Endothelial cell of umbilical vein (primary cell): Measurements from ENCODE around the gene SPEN. TPM values are rescaled to one million over a fixed set of nuclear protein-coding genes. Genes with fewer than 3 reads are reported as not detected.
"Not testable (repeated sequence)": the region's sequence is repeated elsewhere in the genome, so short reads cannot be mapped to it uniquely, and the experiment has no call there.

ENCODE experiments used
- BruUV-seq: library from RNA; stranded (reverse); fragments of 400-500 nt; replicated peaks from 2 replicates; lab custom pipeline; 2021; lab: Mats Ljungman, UMichigan
- CTCF ChIA-PET: fragments of 300-600, 350-600 bp; sonication (Branson Sonifier 250); formaldehyde crosslinking; loops from one replicate; lab custom pipeline; 2021; ENCODE audit warnings: antibody characterized with exemption, inconsistent platforms; lab: Charles Lee
- POLR2A ChIA-PET: fragments of 300-600, 350-600 bp; sonication (Branson Sonifier 250); formaldehyde crosslinking; loops from one replicate; lab custom pipeline; 2021; ENCODE audit warnings: antibody characterized with exemption, inconsistent platforms; lab: Charles Lee
- DNase-seq: peaks from one replicate; pipeline ENCODE4 v3.0.0-alpha.2; 2011; ENCODE audit warnings: low read depth, low spot score
- FAIRE-seq: peaks from 2 replicates; lab custom pipeline; 2011; peaks lifted over from hg19 to GRCh38; lab: Jason Lieb, UNC
- H2AFZ ChIP-seq: 2 replicates; pipeline ENCODE4 v1.6.0; 2012; ENCODE audit warnings: low read depth, low read length, control low read depth, inconsistent platforms
- H3K27ac ChIP-seq: 2 replicates; pipeline ENCODE4 v1.5.1; 2011; ENCODE audit warnings: low read depth, mild to moderate bottlenecking, control low read depth, low read length, moderate library complexity; ENCODE audit not compliant: insufficient read depth
- H3K27me3 ChIP-seq, 2 experiments: 2 replicates each; pipeline versions ENCODE4 v1.6.0 to v1.6.1; 2011; ENCODE audit warnings: low read length in 2 of 2, mixed read lengths in 1 of 2; ENCODE audit not compliant: control insufficient read depth in 2 of 2, insufficient read depth in 2 of 2
- H3K36me3 ChIP-seq, 2 experiments: 2 replicates in 1 of 2; 3 replicates in 1 of 2; pipeline ENCODE4 v1.5.1; 2011; ENCODE audit warnings: low read length in 2 of 2, mild to moderate bottlenecking in 1 of 2, moderate library complexity in 1 of 2; ENCODE audit not compliant: control insufficient read depth in 2 of 2, insufficient read depth in 2 of 2; ENCODE audit errors: extremely low read depth in 1 of 2
- H3K4me1 ChIP-seq: 3 replicates; pipeline ENCODE4 v1.5.1; 2011; ENCODE audit warnings: mild to moderate bottlenecking, low read length; ENCODE audit not compliant: control insufficient read depth, insufficient read depth; ENCODE audit errors: extremely low read depth
- H3K4me2 ChIP-seq: 2 replicates; pipeline ENCODE4 v1.6.1; 2011; ENCODE audit warnings: low read length, control low read depth, mixed read lengths; ENCODE audit not compliant: insufficient read depth
- H3K4me3 ChIP-seq, 3 experiments: fragments of 200-600 bp in 1 of 3; sonication (generic), shearing (Covaris generic) in 1 of 3; replicated peaks in 1 of 3; 2 replicates each; pipeline ENCODE4 v1.5.1; 2011 to 2016; ENCODE audit warnings: control low read depth in 3 of 3, low read length in 3 of 3, mild to moderate bottlenecking in 2 of 3, inconsistent platforms in 1 of 3, low read depth in 1 of 3, moderate library complexity in 1 of 3; ENCODE audit not compliant: insufficient read depth in 1 of 3
- H3K79me2 ChIP-seq: 2 replicates; pipeline ENCODE4 v1.6.0; 2012; ENCODE audit warnings: low read length, inconsistent platforms; ENCODE audit not compliant: control insufficient read depth, insufficient read depth
- H3K9ac ChIP-seq: replicated peaks from 2 replicates; pipeline ENCODE3; 2011; ENCODE audit warnings: low read length, control low read depth; ENCODE audit not compliant: insufficient read depth; ENCODE audit errors: extremely low read depth
- H3K9me1 ChIP-seq: replicated peaks from 3 replicates; pipeline ENCODE4 v1.6.0; 2011; ENCODE audit warnings: mild to moderate bottlenecking, low read length; ENCODE audit not compliant: control insufficient read depth, insufficient read depth; ENCODE audit errors: extremely low read depth
- H3K9me3 ChIP-seq: replicated peaks from 2 replicates; pipeline ENCODE4 v1.5.1; 2012; ENCODE audit warnings: low read length, inconsistent platforms; ENCODE audit not compliant: control insufficient read depth, insufficient read depth
- H4K20me1 ChIP-seq: replicated peaks from 2 replicates; pipeline ENCODE3; 2011; ENCODE audit warnings: mild to moderate bottlenecking, low read length; ENCODE audit not compliant: control insufficient read depth, insufficient read depth; ENCODE audit errors: extremely low read depth
- EZH2 ChIP-seq: IDR thresholded peaks from 2 replicates; pipeline ENCODE4 v1.6.1; 2012; ENCODE audit warnings: borderline replicate concordance, low read depth, mild to moderate bottlenecking, moderate library complexity, low read length, inconsistent platforms; ENCODE audit not compliant: severe bottlenecking
- FOS ChIP-seq: IDR thresholded peaks from 2 replicates; pipeline ENCODE4 v1.6.1; 2011; ENCODE audit warnings: mild to moderate bottlenecking, low read length, moderate library complexity, borderline replicate concordance; ENCODE audit not compliant: insufficient read depth
- GATA2 ChIP-seq: IDR thresholded peaks from 2 replicates; pipeline ENCODE4 v1.7.0; 2011; ENCODE audit warnings: low read depth, mild to moderate bottlenecking, moderate library complexity, mixed read lengths, low read length; ENCODE audit not compliant: insufficient read length, insufficient read depth
- JUN ChIP-seq: IDR thresholded peaks from 2 replicates; pipeline ENCODE4 v1.6.1; 2011; ENCODE audit warnings: borderline replicate concordance, low read depth; ENCODE audit not compliant: insufficient read length, insufficient read depth
- MYC ChIP-seq: IDR thresholded peaks from one replicate; pipeline ENCODE4 v1.6.1; 2011; ENCODE audit warnings: mild to moderate bottlenecking, low read depth, low read length
- POLR2A ChIP-seq: IDR thresholded peaks from 2 replicates; pipeline ENCODE4 v1.6.1; 2012; ENCODE audit warnings: low read depth, mild to moderate bottlenecking, control low read depth, low read length
- POLR2AphosphoS5 ChIP-seq: IDR thresholded peaks from 2 replicates; pipeline ENCODE4 v1.6.1; 2012; ENCODE audit warnings: low read depth, mild to moderate bottlenecking, control low read depth, low read length, moderate library complexity; ENCODE audit not compliant: insufficient read depth
- dilution Hi-C: fragments of 300-500 bp; cut with MboI; formaldehyde crosslinking; loops from one replicate; pipeline ENCODE4 v1.15.0; 2019; ENCODE audit warnings: low sequenced_read_pairs; ENCODE audit not compliant: extremely low pct_ligation_motif_present
- intact Hi-C: fragments of 100-400 bp; cut with micrococcal nuclease; formaldehyde crosslinking; loops from one replicate; pipeline ENCODE4 v1.10.0; 2022
- polyA plus RNA-seq, 4 experiments: library from polyadenylated mRNA; depleted of rRNA in 3 of 4; stranded (reverse) in 3 of 4; unstranded in 1 of 4; fragments of >200 nt; gene quantifications; 2 replicates each; pipeline versions ENCODE4 v1.2.1 to v1.2.3, GENCODE V29; 2011 to 2012; ENCODE audit warnings: missing spikeins in 1 of 4
- total RNA-seq: library from RNA; stranded (reverse); gene quantifications from 2 replicates; pipeline ENCODE4 v1.2.3, GENCODE V29; 2021
- TF ChIP-seq, protein P1 (sequence below): IDR thresholded peaks from 2 replicates; pipeline ENCODE4 v1.6.1; 2011; ENCODE audit not compliant: insufficient read depth, insufficient read length
- TF ChIP-seq, protein P2 (sequence below), 2 donors: IDR thresholded peaks; 1 replicate in 1 of 2; 2 replicates in 1 of 2; pipeline ENCODE4 v1.5.1; 2011; ENCODE audit warnings: low read length in 2 of 2, mild to moderate bottlenecking in 2 of 2, moderate library complexity in 2 of 2, control low read depth in 1 of 2, inconsistent platforms in 1 of 2, low read depth in 1 of 2; ENCODE audit not compliant: insufficient read depth in 1 of 2; ENCODE audit errors: extremely low read depth in 1 of 2

The SPEN gene
- total and polyA plus RNA-seq, 2 donors (not counting 3 experiments of a cell fraction or from before 2014, with no cell fraction given): 9.3 to 44.4 TPM

DNA sequence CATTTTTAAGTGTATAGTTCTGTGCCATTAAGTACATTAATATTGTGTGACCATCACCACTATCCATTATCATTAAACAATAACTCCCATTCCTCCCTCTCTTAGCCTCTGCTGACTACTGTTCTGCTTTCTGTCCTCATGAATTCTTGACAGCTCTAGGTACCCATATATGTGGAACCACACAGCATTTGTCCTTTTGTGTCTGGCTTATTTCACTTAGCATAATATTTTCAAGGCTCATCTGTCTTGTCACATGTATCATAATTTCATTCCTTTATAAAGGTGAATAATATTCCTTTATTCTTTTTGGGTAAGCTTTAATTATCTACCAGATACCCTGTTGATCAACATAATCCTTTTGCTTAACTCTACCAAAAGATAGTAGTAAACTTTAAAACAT, 47.7 kb downstream of the SPEN start:
- intact Hi-C loops (loop anchor here (2.0 kb wide), 1 partner anchor 30 kb away; no protein-coding TSS in a partner anchor), dilution Hi-C loops (no loop called here)
- POLR2A ChIA-PET: interaction anchor here (0.6 kb wide), 1 partner anchor 43 kb away, joined by 4 read pairs; no protein-coding TSS in a partner anchor

DNA sequence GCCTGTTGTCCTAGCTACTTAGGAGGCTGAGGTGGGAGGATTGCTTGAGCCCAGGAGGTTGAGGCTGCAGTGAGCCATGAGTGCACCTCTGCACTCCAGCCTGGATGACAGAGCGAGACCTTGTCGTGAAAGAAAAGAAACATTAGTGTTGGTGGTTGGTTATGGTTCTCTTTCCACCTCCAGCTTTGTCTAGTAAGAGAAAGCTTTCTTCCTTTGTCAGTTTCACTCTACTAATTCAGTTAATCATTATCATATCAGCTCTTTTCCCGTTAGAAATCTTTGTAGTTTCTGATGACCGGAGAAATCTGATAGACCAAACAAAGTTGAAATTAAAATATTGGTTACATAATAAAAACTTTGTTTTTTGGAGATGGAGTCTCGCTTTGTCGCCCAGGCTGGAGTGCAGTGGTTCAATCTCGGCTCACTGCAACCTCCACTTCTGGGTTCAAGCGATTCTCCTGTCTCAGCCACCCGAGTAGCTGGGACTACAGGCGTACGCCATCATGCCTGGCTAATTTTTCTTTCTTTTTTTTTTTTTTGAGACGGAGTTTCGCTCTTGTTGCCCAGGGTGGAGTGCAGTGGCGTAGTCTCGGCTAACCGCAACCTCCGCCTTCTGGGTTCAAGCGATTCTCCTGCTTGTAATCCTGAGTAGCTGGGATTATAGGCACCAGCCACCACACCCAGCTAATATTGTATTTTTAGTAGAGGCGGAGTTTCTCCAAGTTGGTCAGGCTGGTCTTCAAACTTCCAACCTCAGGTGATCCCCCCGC, 49.5 kb downstream of the SPEN start:
- H3K36me3 ChIP-seq, H3K4me3 ChIP-seq, H2AFZ ChIP-seq, BruUV-seq, H3K4me2 ChIP-seq, FAIRE-seq, intact Hi-C loops, H3K27ac ChIP-seq, H3K9me1 ChIP-seq, H4K20me1 ChIP-seq, H3K9ac ChIP-seq, H3K9me3 ChIP-seq, dilution Hi-C loops, H3K27me3 ChIP-seq, H3K4me1 ChIP-seq, DNase-seq: not testable (repeated sequence)
- H3K79me2 ChIP-seq: peaks cover 98% of the 10 kb centered on the region
- ChIA-PET POLR2A (interaction anchor here (0.7 kb wide), 1 partner anchor 91 kb away, joined by 3 read pairs; no protein-coding TSS in a partner anchor), CTCF (interaction anchor here (0.6 to 1.6 kb wide), 5 partner anchors 8 to 102 kb away, joined by 3 to 4 read pairs (median 3); no protein-coding TSS in a partner anchor)

More for the DNA sequence above, 47.7 kb downstream of the SPEN start:
- TF ChIP-seq MYC: no peak
- no peak for TF ChIP-seq JUN
- no peak for TF ChIP-seq POLR2AphosphoS5
- TF ChIP-seq EZH2: no peak
- TF ChIP-seq FOS: no peak
- TF ChIP-seq POLR2A: no peak
- TF ChIP-seq, protein P1, sequence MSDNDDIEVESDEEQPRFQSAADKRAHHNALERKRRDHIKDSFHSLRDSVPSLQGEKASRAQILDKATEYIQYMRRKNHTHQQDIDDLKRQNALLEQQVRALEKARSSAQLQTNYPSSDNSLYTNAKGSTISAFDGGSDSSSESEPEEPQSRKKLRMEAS: no peak
- no peak for TF ChIP-seq GATA2
- TF ChIP-seq, protein P2, sequence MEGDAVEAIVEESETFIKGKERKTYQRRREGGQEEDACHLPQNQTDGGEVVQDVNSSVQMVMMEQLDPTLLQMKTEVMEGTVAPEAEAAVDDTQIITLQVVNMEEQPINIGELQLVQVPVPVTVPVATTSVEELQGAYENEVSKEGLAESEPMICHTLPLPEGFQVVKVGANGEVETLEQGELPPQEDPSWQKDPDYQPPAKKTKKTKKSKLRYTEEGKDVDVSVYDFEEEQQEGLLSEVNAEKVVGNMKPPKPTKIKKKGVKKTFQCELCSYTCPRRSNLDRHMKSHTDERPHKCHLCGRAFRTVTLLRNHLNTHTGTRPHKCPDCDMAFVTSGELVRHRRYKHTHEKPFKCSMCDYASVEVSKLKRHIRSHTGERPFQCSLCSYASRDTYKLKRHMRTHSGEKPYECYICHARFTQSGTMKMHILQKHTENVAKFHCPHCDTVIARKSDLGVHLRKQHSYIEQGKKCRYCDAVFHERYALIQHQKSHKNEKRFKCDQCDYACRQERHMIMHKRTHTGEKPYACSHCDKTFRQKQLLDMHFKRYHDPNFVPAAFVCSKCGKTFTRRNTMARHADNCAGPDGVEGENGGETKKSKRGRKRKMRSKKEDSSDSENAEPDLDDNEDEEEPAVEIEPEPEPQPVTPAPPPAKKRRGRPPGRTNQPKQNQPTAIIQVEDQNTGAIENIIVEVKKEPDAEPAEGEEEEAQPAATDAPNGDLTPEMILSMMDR (IDR thresholded peaks at IDR 0.05; ENCODE audit: extremely low read depth in 1 of 2, insufficient read depth in 1 of 2, low read depth in 1 of 2, low read length in 2 of 2): no peak
- DNase-seq: no peak
- H3K4me1 ChIP-seq: peaks cover 4% of the 10 kb centered on the region
- H2AFZ ChIP-seq: no peak overlapping the region
- CTCF ChIA-PET: no interaction called here
- H3K4me2 ChIP-seq: no peak overlapping the region
- H3K27me3 ChIP-seq: no peaks in the 10 kb centered on the region
- no peaks in the 10 kb centered on the region for H3K9me1 ChIP-seq
- H3K27ac ChIP-seq: no peak overlapping the region
- no peak overlapping the region for H3K4me3 ChIP-seq
- no peaks in the 10 kb centered on the region for H3K36me3 ChIP-seq
- no peaks in the 10 kb centered on the region for H3K9me3 ChIP-seq
- FAIRE-seq: no peak
- H3K9ac ChIP-seq: no peak overlapping the region
- H4K20me1 ChIP-seq: peaks cover 3% of the 10 kb centered on the region
- H3K79me2 ChIP-seq: peaks cover 98% of the 10 kb centered on the region
- BruUV-seq: no TSS peak
